Measurements from ENCODE around the gene GPC1.

DNA sequence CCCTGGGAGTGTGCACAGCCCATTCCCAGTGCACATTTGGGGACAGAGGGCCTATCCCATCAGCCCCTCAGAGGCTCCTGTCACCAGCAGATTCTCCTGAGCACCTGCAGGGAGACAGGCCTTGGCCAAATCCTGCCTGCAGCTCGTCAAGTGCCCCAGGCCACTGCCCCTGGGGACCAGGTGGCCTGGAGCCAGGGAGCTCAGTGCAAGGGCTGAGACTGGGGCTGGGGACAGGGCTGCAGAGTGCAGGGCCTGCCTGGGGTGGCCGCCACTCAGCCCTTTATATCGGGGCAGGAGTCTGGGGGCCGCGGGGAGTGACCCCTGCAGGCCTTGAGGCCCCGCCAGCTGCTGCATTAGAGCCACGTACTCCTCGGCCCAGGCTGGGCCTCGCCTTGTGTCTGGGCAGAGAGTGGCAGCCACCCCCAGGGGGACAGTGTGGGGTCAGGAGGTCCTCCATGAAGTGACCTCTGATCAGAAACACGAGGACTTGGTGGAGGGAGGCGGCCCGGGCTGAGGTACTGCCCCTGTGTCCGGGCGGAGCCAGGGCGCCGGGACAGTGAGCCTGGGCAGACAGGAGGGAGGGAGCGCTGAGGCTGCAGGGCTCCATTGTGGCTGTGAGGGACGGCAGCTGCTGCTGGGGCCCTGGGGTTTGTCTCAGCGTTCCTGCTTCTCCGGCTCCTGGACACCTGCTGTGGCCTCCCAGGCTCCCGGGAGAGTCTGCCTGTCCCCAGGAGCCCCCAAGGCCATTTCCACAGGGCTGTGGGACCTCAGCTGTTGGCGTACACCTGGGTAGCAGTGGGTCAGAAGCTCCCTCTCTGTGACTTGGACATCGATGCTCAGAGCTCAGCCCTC, 24.2 kb downstream of the GPC1 start:
- TF ChIP-seq, protein P1, sequence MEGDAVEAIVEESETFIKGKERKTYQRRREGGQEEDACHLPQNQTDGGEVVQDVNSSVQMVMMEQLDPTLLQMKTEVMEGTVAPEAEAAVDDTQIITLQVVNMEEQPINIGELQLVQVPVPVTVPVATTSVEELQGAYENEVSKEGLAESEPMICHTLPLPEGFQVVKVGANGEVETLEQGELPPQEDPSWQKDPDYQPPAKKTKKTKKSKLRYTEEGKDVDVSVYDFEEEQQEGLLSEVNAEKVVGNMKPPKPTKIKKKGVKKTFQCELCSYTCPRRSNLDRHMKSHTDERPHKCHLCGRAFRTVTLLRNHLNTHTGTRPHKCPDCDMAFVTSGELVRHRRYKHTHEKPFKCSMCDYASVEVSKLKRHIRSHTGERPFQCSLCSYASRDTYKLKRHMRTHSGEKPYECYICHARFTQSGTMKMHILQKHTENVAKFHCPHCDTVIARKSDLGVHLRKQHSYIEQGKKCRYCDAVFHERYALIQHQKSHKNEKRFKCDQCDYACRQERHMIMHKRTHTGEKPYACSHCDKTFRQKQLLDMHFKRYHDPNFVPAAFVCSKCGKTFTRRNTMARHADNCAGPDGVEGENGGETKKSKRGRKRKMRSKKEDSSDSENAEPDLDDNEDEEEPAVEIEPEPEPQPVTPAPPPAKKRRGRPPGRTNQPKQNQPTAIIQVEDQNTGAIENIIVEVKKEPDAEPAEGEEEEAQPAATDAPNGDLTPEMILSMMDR (IDR thresholded peaks at IDR 0.05; ENCODE audit: poor library complexity), result no peak
- TF ChIP-seq EZH2phosphoT487 (IDR thresholded peaks at IDR 0.05; ENCODE audit: low read depth, severe bottlenecking, unreplicated experiment) (no peak), EZH2 (IDR thresholded peaks at IDR 0.05; ENCODE audit: borderline replicate concordance) (no peak)
